SU-DHL-6 (cell line): ENCODE data around the gene EIF3C.
"Not testable (repeated sequence)": the region's sequence is repeated elsewhere in the genome, so short reads cannot be mapped to it uniquely, and the experiment has no call there.

Experiments
- EZH2phosphoT487 ChIP-seq: fragments of 200-600 bp; sonication (generic), shearing (Covaris generic); conservative IDR thresholded peaks from 2 replicates; pipeline ENCODE4 v1.6.1; 2018; ENCODE audit warnings: mild to moderate bottlenecking, antibody characterized with exemption, low read length, moderate library complexity, mixed read lengths
- TF ChIP-seq, protein P1 (sequence below): fragments of 200-600 bp; sonication (generic); IDR thresholded peaks from one replicate; pipeline ENCODE4 v1.5.1; 2017; ENCODE audit warnings: antibody characterized with exemption, mild to moderate bottlenecking, low read length, moderate library complexity; ENCODE audit not compliant: insufficient read depth, poor library complexity, severe bottlenecking

DNA sequence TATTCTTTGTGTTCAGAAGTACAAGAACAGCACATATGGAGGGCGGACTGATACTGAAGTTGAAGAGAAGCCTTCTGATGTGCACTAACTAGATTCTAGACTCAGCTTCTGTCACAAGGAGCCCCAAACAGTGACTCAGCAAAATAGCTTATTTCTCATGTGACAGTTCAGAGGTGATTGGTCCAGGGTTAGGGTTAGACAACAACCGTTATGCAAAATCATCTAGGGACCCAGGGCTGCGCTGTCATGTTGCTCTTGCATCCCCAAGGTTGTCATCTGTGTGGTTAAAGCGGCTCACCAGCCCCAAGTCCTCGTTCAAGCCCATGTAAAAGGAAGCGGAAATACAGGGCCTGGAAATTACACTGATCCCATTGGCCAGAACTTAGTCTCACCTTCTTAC lies 70.4 kb downstream of the EIF3C start:
- TF ChIP-seq, protein P1, sequence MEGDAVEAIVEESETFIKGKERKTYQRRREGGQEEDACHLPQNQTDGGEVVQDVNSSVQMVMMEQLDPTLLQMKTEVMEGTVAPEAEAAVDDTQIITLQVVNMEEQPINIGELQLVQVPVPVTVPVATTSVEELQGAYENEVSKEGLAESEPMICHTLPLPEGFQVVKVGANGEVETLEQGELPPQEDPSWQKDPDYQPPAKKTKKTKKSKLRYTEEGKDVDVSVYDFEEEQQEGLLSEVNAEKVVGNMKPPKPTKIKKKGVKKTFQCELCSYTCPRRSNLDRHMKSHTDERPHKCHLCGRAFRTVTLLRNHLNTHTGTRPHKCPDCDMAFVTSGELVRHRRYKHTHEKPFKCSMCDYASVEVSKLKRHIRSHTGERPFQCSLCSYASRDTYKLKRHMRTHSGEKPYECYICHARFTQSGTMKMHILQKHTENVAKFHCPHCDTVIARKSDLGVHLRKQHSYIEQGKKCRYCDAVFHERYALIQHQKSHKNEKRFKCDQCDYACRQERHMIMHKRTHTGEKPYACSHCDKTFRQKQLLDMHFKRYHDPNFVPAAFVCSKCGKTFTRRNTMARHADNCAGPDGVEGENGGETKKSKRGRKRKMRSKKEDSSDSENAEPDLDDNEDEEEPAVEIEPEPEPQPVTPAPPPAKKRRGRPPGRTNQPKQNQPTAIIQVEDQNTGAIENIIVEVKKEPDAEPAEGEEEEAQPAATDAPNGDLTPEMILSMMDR, result not testable (repeated sequence)
- not testable (repeated sequence) for TF ChIP-seq EZH2phosphoT487
